ENCODE results near the gene GABRP. TPM values are rescaled to one million over a fixed set of nuclear protein-coding genes. Genes with fewer than 3 reads are reported as not detected.
"Not testable (repeated sequence)": the region's sequence is repeated elsewhere in the genome, so short reads cannot be mapped to it uniquely, and the experiment has no call there.

GABRP gene
- total RNA-seq, 4 donors from 2014 or later, result 0.88 to 7.7 (median 1.2) TPM; not detected in 1

DNA sequence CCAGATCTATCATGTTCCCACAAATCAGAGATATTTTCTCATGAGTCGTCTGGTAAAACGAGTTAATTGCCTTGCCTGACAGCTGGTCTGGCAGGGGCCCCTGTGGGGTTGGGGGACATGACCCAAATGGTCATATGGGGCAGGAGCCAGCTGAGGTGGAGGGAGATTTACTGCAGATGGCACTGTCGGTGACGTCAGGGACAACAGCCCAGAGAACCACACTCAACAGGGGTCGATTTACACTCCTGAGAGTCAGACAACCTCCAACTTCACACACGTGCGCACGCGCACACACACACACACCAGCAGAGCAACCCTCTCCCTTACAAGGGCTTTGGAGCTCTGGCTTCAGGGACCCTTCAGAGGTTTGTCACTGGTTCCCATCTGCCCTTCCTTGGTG, 23.4 kb upstream of the GABRP start:
- no peak for DNase-seq
- no peaks in the 10 kb centered on the region for H3K9me3 ChIP-seq
- H3K27me3 ChIP-seq, result no peaks in the 10 kb centered on the region
- H3K4me1 ChIP-seq, result no peaks in the 10 kb centered on the region
- H3K27ac ChIP-seq, result no peak overlapping the region
- intact Hi-C loops (cut with DNase I; ENCODE audit: low total_unique reads), result no loop called here
- H3K36me3 ChIP-seq, result no peaks in the 10 kb centered on the region
- no peak overlapping the region for H3K4me3 ChIP-seq
- TF ChIP-seq, protein P1, sequence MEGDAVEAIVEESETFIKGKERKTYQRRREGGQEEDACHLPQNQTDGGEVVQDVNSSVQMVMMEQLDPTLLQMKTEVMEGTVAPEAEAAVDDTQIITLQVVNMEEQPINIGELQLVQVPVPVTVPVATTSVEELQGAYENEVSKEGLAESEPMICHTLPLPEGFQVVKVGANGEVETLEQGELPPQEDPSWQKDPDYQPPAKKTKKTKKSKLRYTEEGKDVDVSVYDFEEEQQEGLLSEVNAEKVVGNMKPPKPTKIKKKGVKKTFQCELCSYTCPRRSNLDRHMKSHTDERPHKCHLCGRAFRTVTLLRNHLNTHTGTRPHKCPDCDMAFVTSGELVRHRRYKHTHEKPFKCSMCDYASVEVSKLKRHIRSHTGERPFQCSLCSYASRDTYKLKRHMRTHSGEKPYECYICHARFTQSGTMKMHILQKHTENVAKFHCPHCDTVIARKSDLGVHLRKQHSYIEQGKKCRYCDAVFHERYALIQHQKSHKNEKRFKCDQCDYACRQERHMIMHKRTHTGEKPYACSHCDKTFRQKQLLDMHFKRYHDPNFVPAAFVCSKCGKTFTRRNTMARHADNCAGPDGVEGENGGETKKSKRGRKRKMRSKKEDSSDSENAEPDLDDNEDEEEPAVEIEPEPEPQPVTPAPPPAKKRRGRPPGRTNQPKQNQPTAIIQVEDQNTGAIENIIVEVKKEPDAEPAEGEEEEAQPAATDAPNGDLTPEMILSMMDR (IDR thresholded peaks at IDR 0.05), result no peak
- no peak for TF ChIP-seq POLR2A (IDR thresholded peaks at IDR 0.05)

DNA sequence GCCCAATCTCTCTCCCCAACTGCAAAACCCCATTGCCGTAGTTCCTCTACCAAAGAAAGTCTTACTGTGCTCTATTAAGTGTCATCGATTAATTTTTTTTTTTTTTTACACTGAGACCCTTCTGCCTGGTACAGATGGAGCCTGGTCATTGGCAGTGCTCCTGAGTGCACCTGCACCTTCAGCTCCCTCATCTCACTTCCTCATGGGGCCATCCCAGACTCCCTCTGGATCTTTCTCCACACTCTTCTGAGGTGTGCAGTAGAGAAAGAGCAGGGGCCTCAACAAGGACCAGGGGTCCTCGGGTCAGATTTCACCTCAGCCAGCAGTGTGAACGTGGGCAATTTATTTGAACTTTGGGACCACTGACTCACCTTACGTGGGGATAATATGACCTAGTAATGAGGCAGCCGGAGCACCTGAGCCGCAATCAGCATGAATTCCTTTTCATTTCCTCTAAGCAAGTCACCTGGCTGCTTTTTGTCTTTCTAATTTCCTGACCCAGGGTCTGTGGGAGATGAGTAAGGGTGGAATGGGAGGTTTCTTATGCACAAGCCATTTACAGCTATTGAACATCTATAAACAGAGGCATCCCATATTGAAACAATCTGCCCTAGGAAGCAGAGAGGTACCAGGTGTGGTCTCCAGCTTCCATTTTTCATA, 22.3 kb upstream of the GABRP start:
- H3K36me3 ChIP-seq, result no peaks in the 10 kb centered on the region
- TF ChIP-seq, protein P1 (IDR thresholded peaks at IDR 0.05), result no peak
- no peak for TF ChIP-seq POLR2A (IDR thresholded peaks at IDR 0.05)
- H3K4me1 ChIP-seq, result no peaks in the 10 kb centered on the region
- no peaks in the 10 kb centered on the region for H3K27me3 ChIP-seq
- intact Hi-C loops (cut with DNase I; ENCODE audit: low total_unique reads), result no loop called here
- H3K9me3 ChIP-seq, result no peaks in the 10 kb centered on the region
- no peak overlapping the region for H3K4me3 ChIP-seq
- DNase-seq, result no peak
- H3K27ac ChIP-seq, result no peak overlapping the region

DNA sequence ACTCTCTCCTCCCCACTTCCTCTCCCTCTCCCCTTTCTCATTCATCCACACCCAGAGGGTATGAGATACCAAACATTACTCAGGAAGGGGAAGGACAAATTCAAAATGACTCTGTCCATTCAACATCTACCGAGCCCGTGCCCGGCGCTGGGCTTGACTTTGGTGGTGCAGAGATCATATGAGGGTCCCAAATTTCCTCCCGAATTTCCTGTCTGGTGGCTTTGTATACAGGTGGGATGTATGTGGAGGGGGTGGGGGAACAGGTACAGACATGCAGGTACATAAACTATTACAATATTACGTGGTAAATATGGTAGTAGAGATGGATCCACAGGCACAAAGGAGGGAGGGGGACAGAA, 21.8 kb upstream of the GABRP start:
- no peak overlapping the region for H3K4me3 ChIP-seq
- H3K9me3 ChIP-seq, result no peaks in the 10 kb centered on the region
- no peaks in the 10 kb centered on the region for H3K27me3 ChIP-seq
- no peaks in the 10 kb centered on the region for H3K36me3 ChIP-seq
- DNase-seq, result no peak
- no peak overlapping the region for H3K27ac ChIP-seq
- H3K4me1 ChIP-seq, result no peaks in the 10 kb centered on the region
- TF ChIP-seq, protein P1 (IDR thresholded peaks at IDR 0.05), result no peak
- TF ChIP-seq POLR2A (IDR thresholded peaks at IDR 0.05), result no peak
- intact Hi-C loops (cut with DNase I; ENCODE audit: low total_unique reads), result no loop called here

DNA sequence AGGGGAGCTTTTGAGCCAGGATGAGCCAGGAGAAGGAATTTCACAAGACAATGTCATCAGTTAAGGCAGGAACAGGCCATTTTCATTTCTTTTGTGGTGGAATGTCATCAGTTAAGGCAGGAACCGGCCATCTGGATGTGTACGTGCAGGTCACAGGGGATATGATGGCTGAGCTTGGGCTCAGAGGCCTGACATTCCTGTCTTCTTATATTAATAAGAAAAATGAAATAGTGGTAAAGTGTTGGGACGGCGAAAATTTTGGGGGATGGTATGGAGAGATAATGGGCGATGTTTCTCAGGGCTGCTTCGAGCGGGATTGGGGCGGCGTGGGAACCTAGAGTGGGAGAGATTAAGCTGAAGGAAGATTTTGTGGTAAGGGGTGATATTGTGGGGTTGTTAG, 21.2 kb upstream of the GABRP start:
- H3K36me3 ChIP-seq; H3K9me3 ChIP-seq; DNase-seq; intact Hi-C loops (cut with DNase I; ENCODE audit: low total_unique reads); H3K27me3 ChIP-seq; H3K4me1 ChIP-seq; H3K4me3 ChIP-seq; H3K27ac ChIP-seq: not testable (repeated sequence)

DNA sequence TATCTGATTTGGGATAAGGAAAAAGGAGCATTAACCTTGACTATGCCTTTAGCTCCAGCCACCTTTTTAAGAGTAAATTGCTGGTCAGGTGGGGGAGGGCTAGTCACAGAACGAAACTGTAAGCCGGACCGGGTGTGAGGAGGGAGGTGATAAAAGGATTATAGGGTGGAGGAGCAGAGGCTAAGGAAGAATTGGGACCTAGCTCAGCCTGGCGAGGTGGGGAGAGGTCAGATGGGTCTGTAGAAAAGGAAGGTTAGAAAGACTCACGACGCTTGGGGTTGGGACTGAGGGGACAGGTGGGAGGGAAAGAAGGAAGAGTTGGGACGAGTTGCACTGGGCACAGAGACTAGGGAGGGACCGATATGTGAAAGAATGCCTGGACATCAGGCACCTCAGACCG, 17.7 kb upstream of the GABRP start:
- intact Hi-C loops (cut with DNase I; ENCODE audit: low total_unique reads), result not testable (repeated sequence)

DNA sequence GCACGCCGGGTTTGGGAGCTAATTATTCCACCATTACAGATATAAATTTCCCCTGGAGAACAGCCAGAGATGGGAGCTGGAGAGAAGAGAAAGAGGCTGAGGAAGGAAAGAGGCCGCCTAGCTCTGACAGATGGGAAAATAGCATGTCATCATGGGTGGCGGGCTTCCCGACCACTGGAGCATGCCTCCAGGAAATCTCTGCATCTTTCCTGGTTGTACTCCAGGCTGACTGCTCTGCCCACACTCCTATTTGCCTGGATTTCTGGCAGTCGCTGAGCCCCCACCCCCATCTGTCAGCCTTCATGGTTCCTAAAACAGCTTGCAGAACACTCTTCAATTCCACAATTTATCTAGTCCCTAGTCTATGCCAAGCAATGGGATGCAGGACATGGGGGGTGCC, 14.3 kb upstream of the GABRP start:
- H3K4me3 ChIP-seq, result no peak overlapping the region
- TF ChIP-seq, protein P1 (IDR thresholded peaks at IDR 0.05), result no peak
- no peak for TF ChIP-seq POLR2A (IDR thresholded peaks at IDR 0.05)
- no peak for DNase-seq
- intact Hi-C loops (cut with DNase I; ENCODE audit: low total_unique reads), result no loop called here
- no peak overlapping the region for H3K27ac ChIP-seq
- H3K36me3 ChIP-seq, result no peaks in the 10 kb centered on the region
- no peaks in the 10 kb centered on the region for H3K4me1 ChIP-seq
- H3K9me3 ChIP-seq, result no peaks in the 10 kb centered on the region
- H3K27me3 ChIP-seq, result no peaks in the 10 kb centered on the region

More for the DNA sequence above, 17.7 kb upstream of the GABRP start:
- H3K27ac ChIP-seq, H3K4me3 ChIP-seq, H3K27me3 ChIP-seq, H3K4me1 ChIP-seq, H3K9me3 ChIP-seq, H3K36me3 ChIP-seq, DNase-seq: not testable (repeated sequence)

Measured in uterus (tissue), 4 donors.